HCT116 (cell line): ENCODE results near the gene UBE2H.
A peak's percentile ranks its signal among the peaks of the same experiment; 100 is the strongest.

Source experiments
- CTCF ChIP-seq, 3 experiments: fragments of 200-600 bp in 1 of 3; sonication (generic) in 1 of 3; IDR thresholded peaks in 2 of 3; conservative IDR thresholded peaks in 1 of 3; 2 replicates each; pipeline ENCODE4 v1.5.1; 2012 to 2017; ENCODE audit warnings: low read depth in 2 of 3, low read length in 2 of 3, antibody characterized with exemption in 1 of 3, borderline replicate concordance in 1 of 3, control low read depth in 1 of 3, mild to moderate bottlenecking in 1 of 3, mixed read lengths in 1 of 3, mixed run types in 1 of 3, moderate library complexity in 1 of 3; ENCODE audit not compliant: insufficient read depth in 1 of 3
- EGR1 ChIP-seq: IDR thresholded peaks from 2 replicates; pipeline ENCODE4 v1.6.1; 2012; ENCODE audit warnings: low read depth
- EZH2phosphoT487 ChIP-seq: fragments of 200-600 bp; IDR thresholded peaks from 2 replicates; pipeline ENCODE4 v1.6.1; 2018; ENCODE audit warnings: antibody characterized with exemption, borderline replicate concordance
- POLR2A ChIP-seq: IDR thresholded peaks from 2 replicates; pipeline ENCODE4 v1.7.0; 2011; ENCODE audit warnings: borderline replicate concordance; ENCODE audit not compliant: insufficient read depth, insufficient read length; ENCODE audit errors: extremely low read depth
- POLR2AphosphoS5 ChIP-seq: IDR thresholded peaks from 2 replicates; pipeline ENCODE4 v1.6.1; 2011; ENCODE audit warnings: mild to moderate bottlenecking, low read depth, low read length, moderate library complexity
- SRF ChIP-seq: IDR thresholded peaks from 2 replicates; pipeline ENCODE4 v1.6.1; 2012; ENCODE audit warnings: low read depth
- ZNF274 ChIP-seq: fragments of 200-500 bp; sonication (Bioruptor generic); IDR thresholded peaks from 2 replicates; pipeline ENCODE4 v1.6.1; 2014; ENCODE audit warnings: mild to moderate bottlenecking, low read depth, low read length, inconsistent platforms
- TF ChIP-seq, protein P1 (sequence below): IDR thresholded peaks from 2 replicates; pipeline ENCODE4 v1.6.1; 2012
- TF ChIP-seq, protein P2 (sequence below): IDR thresholded peaks from 2 replicates; pipeline ENCODE4 v1.6.1; 2012; ENCODE audit warnings: low read depth

DNA sequence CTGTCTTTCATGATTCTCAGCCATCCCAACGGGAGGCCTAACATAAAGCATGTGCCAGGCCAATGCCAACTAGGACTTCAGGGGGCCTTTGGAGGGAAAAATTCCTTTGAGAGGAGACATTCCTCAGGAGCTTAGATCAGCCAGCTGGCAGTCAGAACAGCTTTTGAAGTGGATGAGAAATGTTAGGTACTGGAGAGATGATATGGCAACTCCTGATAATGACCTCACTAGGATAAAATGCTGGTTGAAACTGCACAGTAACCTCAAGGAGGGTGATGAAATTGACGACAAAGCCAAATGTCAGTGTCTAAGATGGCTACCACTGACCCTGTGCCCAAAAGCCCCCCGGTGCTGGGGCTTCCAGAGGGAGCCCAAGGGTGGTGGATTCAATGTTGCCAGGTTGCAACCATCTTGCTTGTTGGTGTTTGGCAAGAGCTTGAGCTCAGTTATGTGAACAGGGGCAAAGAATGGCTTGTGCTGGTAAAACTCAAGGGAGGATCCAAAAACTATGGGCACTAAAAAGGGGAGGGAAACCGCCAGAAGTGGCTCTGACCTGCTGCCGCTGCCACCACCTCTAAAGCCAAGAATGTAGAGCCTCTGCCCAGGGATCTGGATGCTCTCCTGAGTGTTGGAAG, 121.2 kb downstream of the UBE2H start:
- TF ChIP-seq, protein P1, sequence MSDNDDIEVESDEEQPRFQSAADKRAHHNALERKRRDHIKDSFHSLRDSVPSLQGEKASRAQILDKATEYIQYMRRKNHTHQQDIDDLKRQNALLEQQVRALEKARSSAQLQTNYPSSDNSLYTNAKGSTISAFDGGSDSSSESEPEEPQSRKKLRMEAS, result no peak
- TF ChIP-seq CTCF (IDR thresholded peaks at IDR 0.05 in 2 of 3, conservative IDR thresholded peaks at IDR 0.05 in 1 of 3; ENCODE audit: borderline replicate concordance in 1 of 3, insufficient read depth in 1 of 3, low read depth in 2 of 3, low read length in 2 of 3), result no peak
- TF ChIP-seq ZNF274, result no peak
- TF ChIP-seq EGR1, result no peak
- no peak for TF ChIP-seq SRF
- no peak for TF ChIP-seq EZH2phosphoT487
- TF ChIP-seq, protein P2, sequence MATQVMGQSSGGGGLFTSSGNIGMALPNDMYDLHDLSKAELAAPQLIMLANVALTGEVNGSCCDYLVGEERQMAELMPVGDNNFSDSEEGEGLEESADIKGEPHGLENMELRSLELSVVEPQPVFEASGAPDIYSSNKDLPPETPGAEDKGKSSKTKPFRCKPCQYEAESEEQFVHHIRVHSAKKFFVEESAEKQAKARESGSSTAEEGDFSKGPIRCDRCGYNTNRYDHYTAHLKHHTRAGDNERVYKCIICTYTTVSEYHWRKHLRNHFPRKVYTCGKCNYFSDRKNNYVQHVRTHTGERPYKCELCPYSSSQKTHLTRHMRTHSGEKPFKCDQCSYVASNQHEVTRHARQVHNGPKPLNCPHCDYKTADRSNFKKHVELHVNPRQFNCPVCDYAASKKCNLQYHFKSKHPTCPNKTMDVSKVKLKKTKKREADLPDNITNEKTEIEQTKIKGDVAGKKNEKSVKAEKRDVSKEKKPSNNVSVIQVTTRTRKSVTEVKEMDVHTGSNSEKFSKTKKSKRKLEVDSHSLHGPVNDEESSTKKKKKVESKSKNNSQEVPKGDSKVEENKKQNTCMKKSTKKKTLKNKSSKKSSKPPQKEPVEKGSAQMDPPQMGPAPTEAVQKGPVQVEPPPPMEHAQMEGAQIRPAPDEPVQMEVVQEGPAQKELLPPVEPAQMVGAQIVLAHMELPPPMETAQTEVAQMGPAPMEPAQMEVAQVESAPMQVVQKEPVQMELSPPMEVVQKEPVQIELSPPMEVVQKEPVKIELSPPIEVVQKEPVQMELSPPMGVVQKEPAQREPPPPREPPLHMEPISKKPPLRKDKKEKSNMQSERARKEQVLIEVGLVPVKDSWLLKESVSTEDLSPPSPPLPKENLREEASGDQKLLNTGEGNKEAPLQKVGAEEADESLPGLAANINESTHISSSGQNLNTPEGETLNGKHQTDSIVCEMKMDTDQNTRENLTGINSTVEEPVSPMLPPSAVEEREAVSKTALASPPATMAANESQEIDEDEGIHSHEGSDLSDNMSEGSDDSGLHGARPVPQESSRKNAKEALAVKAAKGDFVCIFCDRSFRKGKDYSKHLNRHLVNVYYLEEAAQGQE, result no peak
- peak; percentile 62; the same call in 1 of the 2 replicates for TF ChIP-seq POLR2AphosphoS5
- no peak for TF ChIP-seq POLR2A
